OCI-LY3 (cell line): ENCODE results near the gene FAM184B.

Source experiments
- CTCF ChIP-seq: fragments of 200-600, 300-600 bp; sonication (generic); IDR thresholded peaks from 2 replicates; pipeline ENCODE4 v1.5.1; 2014; ENCODE audit warnings: antibody characterized with exemption, low read length, low read depth
- EZH2phosphoT487 ChIP-seq: fragments of 200-600 bp; shearing (Covaris generic); IDR thresholded peaks from 2 replicates; pipeline ENCODE4 v1.6.1; 2018; ENCODE audit warnings: antibody characterized with exemption, mixed run types, low read depth

- TF ChIP-seq CTCF (peak; percentile 59), EZH2phosphoT487 (no peak)
Measured at GRCh38 chr4:17817027-17817426, 35.6 kb upstream of the FAM184B start.
